Liver (tissue), 3 donors: Measurements from ENCODE around the gene METTL8.

ENCODE experiments used
- EGR1 ChIP-seq, 2 donors: IDR thresholded peaks; 2 replicates each; pipeline ENCODE4 v1.6.1; 2016 to 2018; ENCODE audit warnings: antibody characterized with exemption in 2 of 2, low read depth in 2 of 2
- GABPA ChIP-seq, 2 donors: IDR thresholded peaks in 1 of 2; conservative IDR thresholded peaks in 1 of 2; 2 replicates each; pipeline ENCODE4 v1.6.1; 2016; ENCODE audit warnings: antibody characterized with exemption in 2 of 2, mild to moderate bottlenecking in 1 of 2, moderate library complexity in 1 of 2
- JUND ChIP-seq, 2 donors: IDR thresholded peaks; 2 replicates each; pipeline ENCODE4 v1.6.1; 2016; ENCODE audit warnings: antibody characterized with exemption in 2 of 2
- NR2F2 ChIP-seq: IDR thresholded peaks from 2 replicates; pipeline ENCODE4 v1.6.1; 2016; ENCODE audit warnings: antibody characterized with exemption
- RAD21 ChIP-seq, 2 donors: IDR thresholded peaks; 2 replicates each; pipeline ENCODE4 v1.6.1; 2016; ENCODE audit warnings: antibody characterized with exemption in 2 of 2, mild to moderate bottlenecking in 2 of 2
- TF ChIP-seq, protein P1 (sequence below): fragments of 150-350 bp; IDR thresholded peaks from 2 replicates; pipeline ENCODE4 v1.5.1; 2017; ENCODE audit warnings: improper control_type of control experiment, low read depth, low read length; ENCODE audit not compliant: missing input control
- TF ChIP-seq, protein P2 (sequence below): IDR thresholded peaks from 2 replicates; pipeline ENCODE4 v1.6.1; 2016; ENCODE audit warnings: antibody characterized with exemption
- TF ChIP-seq, protein P3 (sequence below): IDR thresholded peaks from 2 replicates; pipeline ENCODE4 v1.6.1; 2016; ENCODE audit warnings: antibody characterized with exemption, mild to moderate bottlenecking
- donor health status: healthy.
- donor health status: healthy.

DNA sequence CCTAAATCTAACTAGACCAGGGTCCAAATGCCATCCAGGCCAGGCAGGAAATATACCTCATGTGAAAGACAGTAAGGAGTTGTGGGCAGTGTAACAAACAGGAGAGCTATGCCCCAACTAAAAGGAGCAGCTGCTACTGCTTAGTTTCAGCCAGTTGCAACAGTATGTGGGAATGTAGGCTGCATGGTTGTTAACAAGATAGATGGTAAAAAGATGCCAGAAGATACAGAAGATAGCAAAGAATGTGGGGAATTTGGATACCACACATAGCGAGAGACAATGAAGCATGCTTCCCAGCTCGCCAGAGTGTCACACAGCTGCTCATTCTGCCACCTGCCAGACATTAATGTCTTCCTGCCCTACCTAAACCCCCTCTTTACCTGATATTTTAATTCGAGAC is 49.1 kb upstream of the METTL8 start:
- TF ChIP-seq, protein P1, sequence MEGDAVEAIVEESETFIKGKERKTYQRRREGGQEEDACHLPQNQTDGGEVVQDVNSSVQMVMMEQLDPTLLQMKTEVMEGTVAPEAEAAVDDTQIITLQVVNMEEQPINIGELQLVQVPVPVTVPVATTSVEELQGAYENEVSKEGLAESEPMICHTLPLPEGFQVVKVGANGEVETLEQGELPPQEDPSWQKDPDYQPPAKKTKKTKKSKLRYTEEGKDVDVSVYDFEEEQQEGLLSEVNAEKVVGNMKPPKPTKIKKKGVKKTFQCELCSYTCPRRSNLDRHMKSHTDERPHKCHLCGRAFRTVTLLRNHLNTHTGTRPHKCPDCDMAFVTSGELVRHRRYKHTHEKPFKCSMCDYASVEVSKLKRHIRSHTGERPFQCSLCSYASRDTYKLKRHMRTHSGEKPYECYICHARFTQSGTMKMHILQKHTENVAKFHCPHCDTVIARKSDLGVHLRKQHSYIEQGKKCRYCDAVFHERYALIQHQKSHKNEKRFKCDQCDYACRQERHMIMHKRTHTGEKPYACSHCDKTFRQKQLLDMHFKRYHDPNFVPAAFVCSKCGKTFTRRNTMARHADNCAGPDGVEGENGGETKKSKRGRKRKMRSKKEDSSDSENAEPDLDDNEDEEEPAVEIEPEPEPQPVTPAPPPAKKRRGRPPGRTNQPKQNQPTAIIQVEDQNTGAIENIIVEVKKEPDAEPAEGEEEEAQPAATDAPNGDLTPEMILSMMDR, result no peak
- TF ChIP-seq GABPA (IDR thresholded peaks at IDR 0.05 in 1 of 2, conservative IDR thresholded peaks at IDR 0.05 in 1 of 2) (no peak), EGR1 (IDR thresholded peaks at IDR 0.05; ENCODE audit: low read depth in 2 of 2) (no peak), RAD21 (IDR thresholded peaks at IDR 0.05) (no peak), NR2F2 (no peak), JUND (IDR thresholded peaks at IDR 0.05) (no peak)
- TF ChIP-seq, protein P2, sequence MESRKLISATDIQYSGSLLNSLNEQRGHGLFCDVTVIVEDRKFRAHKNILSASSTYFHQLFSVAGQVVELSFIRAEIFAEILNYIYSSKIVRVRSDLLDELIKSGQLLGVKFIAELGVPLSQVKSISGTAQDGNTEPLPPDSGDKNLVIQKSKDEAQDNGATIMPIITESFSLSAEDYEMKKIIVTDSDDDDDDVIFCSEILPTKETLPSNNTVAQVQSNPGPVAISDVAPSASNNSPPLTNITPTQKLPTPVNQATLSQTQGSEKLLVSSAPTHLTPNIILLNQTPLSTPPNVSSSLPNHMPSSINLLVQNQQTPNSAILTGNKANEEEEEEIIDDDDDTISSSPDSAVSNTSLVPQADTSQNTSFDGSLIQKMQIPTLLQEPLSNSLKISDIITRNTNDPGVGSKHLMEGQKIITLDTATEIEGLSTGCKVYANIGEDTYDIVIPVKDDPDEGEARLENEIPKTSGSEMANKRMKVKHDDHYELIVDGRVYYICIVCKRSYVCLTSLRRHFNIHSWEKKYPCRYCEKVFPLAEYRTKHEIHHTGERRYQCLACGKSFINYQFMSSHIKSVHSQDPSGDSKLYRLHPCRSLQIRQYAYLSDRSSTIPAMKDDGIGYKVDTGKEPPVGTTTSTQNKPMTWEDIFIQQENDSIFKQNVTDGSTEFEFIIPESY, result no peak
- TF ChIP-seq, protein P3, sequence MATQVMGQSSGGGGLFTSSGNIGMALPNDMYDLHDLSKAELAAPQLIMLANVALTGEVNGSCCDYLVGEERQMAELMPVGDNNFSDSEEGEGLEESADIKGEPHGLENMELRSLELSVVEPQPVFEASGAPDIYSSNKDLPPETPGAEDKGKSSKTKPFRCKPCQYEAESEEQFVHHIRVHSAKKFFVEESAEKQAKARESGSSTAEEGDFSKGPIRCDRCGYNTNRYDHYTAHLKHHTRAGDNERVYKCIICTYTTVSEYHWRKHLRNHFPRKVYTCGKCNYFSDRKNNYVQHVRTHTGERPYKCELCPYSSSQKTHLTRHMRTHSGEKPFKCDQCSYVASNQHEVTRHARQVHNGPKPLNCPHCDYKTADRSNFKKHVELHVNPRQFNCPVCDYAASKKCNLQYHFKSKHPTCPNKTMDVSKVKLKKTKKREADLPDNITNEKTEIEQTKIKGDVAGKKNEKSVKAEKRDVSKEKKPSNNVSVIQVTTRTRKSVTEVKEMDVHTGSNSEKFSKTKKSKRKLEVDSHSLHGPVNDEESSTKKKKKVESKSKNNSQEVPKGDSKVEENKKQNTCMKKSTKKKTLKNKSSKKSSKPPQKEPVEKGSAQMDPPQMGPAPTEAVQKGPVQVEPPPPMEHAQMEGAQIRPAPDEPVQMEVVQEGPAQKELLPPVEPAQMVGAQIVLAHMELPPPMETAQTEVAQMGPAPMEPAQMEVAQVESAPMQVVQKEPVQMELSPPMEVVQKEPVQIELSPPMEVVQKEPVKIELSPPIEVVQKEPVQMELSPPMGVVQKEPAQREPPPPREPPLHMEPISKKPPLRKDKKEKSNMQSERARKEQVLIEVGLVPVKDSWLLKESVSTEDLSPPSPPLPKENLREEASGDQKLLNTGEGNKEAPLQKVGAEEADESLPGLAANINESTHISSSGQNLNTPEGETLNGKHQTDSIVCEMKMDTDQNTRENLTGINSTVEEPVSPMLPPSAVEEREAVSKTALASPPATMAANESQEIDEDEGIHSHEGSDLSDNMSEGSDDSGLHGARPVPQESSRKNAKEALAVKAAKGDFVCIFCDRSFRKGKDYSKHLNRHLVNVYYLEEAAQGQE, result no peak
